ENCODE data around the gene OPTC. TPM values are rescaled to one million over a fixed set of nuclear protein-coding genes. Genes with fewer than 3 reads are reported as not detected.
A peak's percentile ranks its signal among the peaks of the same experiment; 100 is the strongest.

The OPTC gene
- total RNA-seq, 2 experiments from 2014 or later, result not detected

DNA sequence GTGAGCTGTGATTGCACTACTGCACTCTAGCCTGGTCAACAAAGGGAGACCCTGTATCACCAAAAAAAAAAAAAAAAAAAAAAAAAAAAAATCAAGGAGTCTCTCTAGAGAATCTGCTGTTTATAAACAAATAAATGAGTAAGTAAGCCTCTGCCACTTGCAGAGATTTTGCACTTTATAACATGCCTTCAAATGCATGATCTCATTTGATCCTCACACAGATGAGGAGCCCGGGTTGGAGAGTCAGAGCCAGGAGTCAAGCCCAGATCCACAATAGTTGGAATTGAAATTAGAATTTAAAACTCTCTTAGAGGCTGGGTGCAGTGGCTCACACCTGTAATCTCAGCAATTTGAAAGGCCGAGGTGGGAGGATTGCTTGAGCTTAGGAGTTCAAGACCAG is 14.3 kb upstream of the OPTC start:
- no peak overlapping the region for H3K27ac Mint-ChIP-seq
- intact Hi-C loops (cut with micrococcal nuclease), result no loop called here
- H3K27me3 Mint-ChIP-seq, result peaks cover 8% of the 10 kb centered on the region
- ChIA-PET POLR2A (no interaction called here), CTCF (interaction anchor here (0.8 to 1.9 kb wide), 2 partner anchors 9 to 213 kb away, joined by 4 to 9 read pairs; no protein-coding TSS in a partner anchor)
- no peak overlapping the region for H3K4me3 Mint-ChIP-seq
- H3K9me3 Mint-ChIP-seq, result no peaks in the 10 kb centered on the region
- no peak for DNase-seq
- H3K4me1 Mint-ChIP-seq (ENCODE audit: low read depth), result peaks cover 2% of the 10 kb centered on the region
- H3K36me3 Mint-ChIP-seq, result no peaks in the 10 kb centered on the region

GRCh38 chr1:203480084-203480483 is 13.9 kb upstream of the OPTC start:
- peaks cover 8% of the 10 kb centered on the region for H3K27me3 Mint-ChIP-seq
- no peaks in the 10 kb centered on the region for H3K9me3 Mint-ChIP-seq
- no peak for DNase-seq
- CTCF ChIA-PET, result interaction anchor here (0.8 to 2.2 kb wide), 3 partner anchors 8 to 213 kb away, joined by 4 to 14 read pairs (median 9); no protein-coding TSS in a partner anchor
- intact Hi-C loops (cut with micrococcal nuclease), result no loop called here
- H3K4me1 Mint-ChIP-seq (ENCODE audit: low read depth), result peaks cover 2% of the 10 kb centered on the region
- H3K27ac Mint-ChIP-seq, result no peak overlapping the region
- no peak overlapping the region for H3K4me3 Mint-ChIP-seq
- POLR2A ChIA-PET, result interaction anchor here (0.7 kb wide), 1 partner anchor 156 kb away, joined by 3 read pairs; no protein-coding TSS in a partner anchor
- H3K36me3 Mint-ChIP-seq, result no peaks in the 10 kb centered on the region

- CTCF ChIA-PET, result interaction anchor here (1.9 to 2.2 kb wide), 2 partner anchors 8 to 213 kb away, joined by 9 to 14 read pairs; no protein-coding TSS in a partner anchor
- Mint-ChIP-seq H3K9me3 (no peaks in the 10 kb centered on the region), H3K4me3 (no peak overlapping the region), H3K27me3 (peaks cover 8% of the 10 kb centered on the region), H3K4me1 (ENCODE audit: low read depth) (peaks cover 2% of the 10 kb centered on the region), H3K27ac (no peak overlapping the region), H3K36me3 (no peaks in the 10 kb centered on the region)
- POLR2A ChIA-PET, result interaction anchor here (0.7 kb wide), 1 partner anchor 156 kb away, joined by 3 read pairs; no protein-coding TSS in a partner anchor
- peak; percentile 66 for DNase-seq
- intact Hi-C loops (cut with micrococcal nuclease), result no loop called here
Observed at GRCh38 chr1:203480525-203481084, 13.3 kb upstream of the OPTC start.

DNA sequence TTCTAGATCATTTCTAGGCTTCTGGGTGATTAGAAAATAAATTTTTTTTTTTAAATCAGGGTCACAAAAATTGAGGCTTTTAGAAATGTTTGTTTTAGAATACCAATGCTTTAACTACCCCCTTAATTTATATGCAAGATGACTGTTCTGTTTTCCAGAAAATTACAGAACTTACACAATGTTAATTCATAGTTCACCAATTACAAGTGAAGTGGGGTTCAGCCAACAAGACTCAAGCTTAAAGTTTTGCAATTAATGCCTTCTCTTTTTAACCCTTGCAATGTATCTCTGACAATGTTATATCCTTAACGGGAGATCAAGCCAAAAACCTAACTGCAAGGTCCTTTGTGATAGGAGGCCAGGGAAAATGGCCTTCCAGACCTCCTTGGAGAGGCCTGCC is 12.8 kb upstream of the OPTC start:
- H3K4me1 Mint-ChIP-seq (ENCODE audit: low read depth), result peaks cover 2% of the 10 kb centered on the region

GRCh38 chr1:203486618-203487370 is 7.2 kb upstream of the OPTC start:
- intact Hi-C loops (cut with micrococcal nuclease), result loop anchor here (1.0 kb wide), 2 partner anchors 146 to 219 kb away; no protein-coding TSS in a partner anchor
- POLR2A ChIA-PET, result interaction anchor here (1.2 to 1.5 kb wide), 2 partner anchors 214 to 220 kb away, joined by 3 to 6 read pairs; no protein-coding TSS in a partner anchor
- Mint-ChIP-seq H3K27me3 (no peaks in the 10 kb centered on the region), H3K4me3 (peak overlapping the region; percentile 67), H3K36me3 (no peaks in the 10 kb centered on the region), H3K27ac (no peak overlapping the region), H3K9me3 (no peaks in the 10 kb centered on the region), H3K4me1 (ENCODE audit: low read depth) (peaks cover 9% of the 10 kb centered on the region)
- CTCF ChIA-PET, result interaction anchor here (0.7 to 8.0 kb wide), 15 partner anchors 10 to 222 kb away, joined by 3 to 212 read pairs (median 6); partner anchors contain the start of gene FMOD
- DNase-seq, result no peak

More for the DNA sequence above, 12.8 kb upstream of the OPTC start:
- POLR2A ChIA-PET, result no interaction called here
- Mint-ChIP-seq H3K36me3 (no peaks in the 10 kb centered on the region), H3K9me3 (no peaks in the 10 kb centered on the region), H3K4me3 (no peak overlapping the region), H3K27ac (no peak overlapping the region), H3K27me3 (peaks cover 5% of the 10 kb centered on the region)
- DNase-seq, result no peak
- intact Hi-C loops (cut with micrococcal nuclease), result no loop called here
- CTCF ChIA-PET, result interaction anchor here (2.2 kb wide), 1 partner anchor 214 kb away, joined by 14 read pairs; no protein-coding TSS in a partner anchor

GRCh38 chr1:203488539-203488938 is 5.4 kb upstream of the OPTC start:
- Mint-ChIP-seq H3K27me3 (peaks cover 4% of the 10 kb centered on the region), H3K4me1 (ENCODE audit: low read depth) (peaks cover 9% of the 10 kb centered on the region), H3K4me3 (no peak overlapping the region), H3K9me3 (no peaks in the 10 kb centered on the region), H3K27ac (no peak overlapping the region), H3K36me3 (no peaks in the 10 kb centered on the region)
- DNase-seq, result no peak
- ChIA-PET CTCF (interaction anchor here (0.8 to 8.0 kb wide), 40 partner anchors 9 to 640 kb away, joined by 3 to 212 read pairs (median 4); partner anchors contain the start of genes FMOD, LAX1 and PRELP), POLR2A (no interaction called here)
- intact Hi-C loops (cut with micrococcal nuclease), result no loop called here

DNA sequence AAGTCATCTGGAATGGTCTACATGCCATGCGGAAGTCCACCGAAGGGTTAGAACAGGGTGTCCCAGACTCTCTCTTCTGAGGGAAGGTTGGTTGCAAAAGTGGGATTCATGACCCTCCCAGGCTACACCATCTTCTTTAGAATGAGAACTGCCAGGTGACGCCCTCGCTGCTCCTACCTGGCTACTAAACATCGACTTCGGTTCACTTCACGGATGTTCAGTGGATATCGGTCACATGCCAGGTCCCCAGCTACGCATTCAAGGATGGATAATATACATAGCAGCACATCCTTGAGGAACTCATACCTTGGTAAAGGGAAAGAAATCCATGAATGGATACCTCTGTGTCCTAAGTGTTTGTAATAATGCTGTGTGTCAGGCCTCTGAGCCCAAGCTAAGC is 3.3 kb upstream of the OPTC start:
- Mint-ChIP-seq H3K36me3 (no peaks in the 10 kb centered on the region), H3K9me3 (no peaks in the 10 kb centered on the region), H3K4me1 (ENCODE audit: low read depth) (peaks cover 9% of the 10 kb centered on the region), H3K4me3 (no peak overlapping the region), H3K27ac (no peak overlapping the region), H3K27me3 (peaks cover 6% of the 10 kb centered on the region)
- ChIA-PET CTCF (interaction anchor here (1.1 to 8.0 kb wide), 3 partner anchors 14 to 221 kb away, joined by 3 to 212 read pairs (median 8); no protein-coding TSS in a partner anchor), POLR2A (no interaction called here)
- DNase-seq, result no peak
- intact Hi-C loops (cut with micrococcal nuclease), result no loop called here

DNA sequence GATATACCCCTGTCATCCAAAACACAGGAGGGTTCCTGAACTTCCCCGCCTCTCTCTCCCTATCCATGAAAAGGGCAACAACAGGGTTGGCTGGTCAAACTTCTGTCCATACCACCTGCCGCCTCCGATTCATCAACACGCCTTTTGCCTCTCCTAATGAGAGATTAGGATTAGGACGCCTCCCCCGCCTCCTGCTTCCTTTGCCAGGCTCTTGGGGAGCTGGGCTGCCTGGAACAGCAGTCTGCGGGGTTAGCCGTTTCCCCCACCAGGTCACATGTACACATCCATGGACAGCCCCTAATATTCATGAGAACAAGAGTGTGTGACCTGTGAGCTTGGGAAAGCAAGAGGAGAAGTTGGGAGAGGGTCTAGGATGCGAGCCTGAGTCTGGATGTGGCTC is 2.3 kb upstream of the OPTC start:
- ChIA-PET POLR2A (no interaction called here), CTCF (interaction anchor here (8.0 kb wide), 1 partner anchor 222 kb away, joined by 212 read pairs; no protein-coding TSS in a partner anchor)
- H3K9me3 Mint-ChIP-seq, result no peaks in the 10 kb centered on the region
- peaks cover 6% of the 10 kb centered on the region for H3K27me3 Mint-ChIP-seq
- no peaks in the 10 kb centered on the region for H3K36me3 Mint-ChIP-seq
- no peak overlapping the region for H3K27ac Mint-ChIP-seq
- H3K4me1 Mint-ChIP-seq (ENCODE audit: low read depth), result peaks cover 9% of the 10 kb centered on the region
- no peak overlapping the region for H3K4me3 Mint-ChIP-seq
- intact Hi-C loops (cut with micrococcal nuclease), result no loop called here
- no peak for DNase-seq

DNA sequence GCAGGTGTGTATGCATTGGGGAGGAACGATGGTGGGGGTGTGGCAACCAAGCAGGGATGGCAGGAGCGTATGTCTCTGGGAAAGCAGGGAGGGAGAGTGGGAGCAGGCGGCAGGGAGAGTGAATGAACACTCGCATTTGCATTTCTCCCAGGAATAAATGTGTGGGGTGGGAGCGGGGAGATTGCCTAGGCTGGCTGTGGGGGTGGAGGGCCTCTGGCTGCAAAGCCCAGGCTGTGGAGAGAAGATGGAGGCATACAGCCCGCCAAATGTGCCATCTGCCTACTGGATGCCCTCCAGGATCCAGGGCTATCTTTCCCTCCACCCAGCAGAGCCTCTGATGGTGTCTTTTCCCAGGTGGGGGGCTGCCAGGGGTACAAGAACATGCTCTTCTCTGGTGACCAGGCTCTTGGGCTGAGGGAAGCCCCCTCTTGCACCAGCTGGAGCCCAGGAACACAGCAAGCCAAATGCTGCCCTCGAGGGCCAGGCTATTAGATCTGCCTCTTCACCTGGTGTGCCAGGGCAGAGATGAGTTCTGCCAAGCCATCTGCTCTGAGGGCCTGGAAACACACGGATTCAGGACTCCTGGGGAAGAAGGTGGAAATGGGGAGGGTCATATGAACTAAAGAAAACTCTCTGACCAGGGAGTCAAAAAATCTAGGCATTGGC is 1.7 kb upstream of the OPTC start:
- no peaks in the 10 kb centered on the region for H3K36me3 Mint-ChIP-seq
- no peak for DNase-seq
- POLR2A ChIA-PET, result no interaction called here
- no peak overlapping the region for H3K27ac Mint-ChIP-seq
- H3K9me3 Mint-ChIP-seq, result no peaks in the 10 kb centered on the region
- H3K27me3 Mint-ChIP-seq, result peaks cover 6% of the 10 kb centered on the region
- no peak overlapping the region for H3K4me3 Mint-ChIP-seq
- H3K4me1 Mint-ChIP-seq (ENCODE audit: low read depth), result peaks cover 8% of the 10 kb centered on the region
- CTCF ChIA-PET, result interaction anchor here (2.0 to 8.0 kb wide), 2 partner anchors 222 kb away, joined by 8 to 212 read pairs; no protein-coding TSS in a partner anchor
- intact Hi-C loops (cut with micrococcal nuclease), result no loop called here

- no peak for DNase-seq
- Mint-ChIP-seq H3K9me3 (no peaks in the 10 kb centered on the region), H3K27me3 (peaks cover 6% of the 10 kb centered on the region), H3K4me1 (ENCODE audit: low read depth) (peaks cover 5% of the 10 kb centered on the region), H3K4me3 (no peak overlapping the region), H3K36me3 (no peaks in the 10 kb centered on the region), H3K27ac (no peak overlapping the region)
- ChIA-PET POLR2A (no interaction called here), CTCF (interaction anchor here (2.0 kb wide), 1 partner anchor 223 kb away, joined by 8 read pairs; no protein-coding TSS in a partner anchor)
- intact Hi-C loops (cut with micrococcal nuclease), result no loop called here
Observed at GRCh38 chr1:203492748-203493130, 1.2 kb upstream of the OPTC start.

DNA sequence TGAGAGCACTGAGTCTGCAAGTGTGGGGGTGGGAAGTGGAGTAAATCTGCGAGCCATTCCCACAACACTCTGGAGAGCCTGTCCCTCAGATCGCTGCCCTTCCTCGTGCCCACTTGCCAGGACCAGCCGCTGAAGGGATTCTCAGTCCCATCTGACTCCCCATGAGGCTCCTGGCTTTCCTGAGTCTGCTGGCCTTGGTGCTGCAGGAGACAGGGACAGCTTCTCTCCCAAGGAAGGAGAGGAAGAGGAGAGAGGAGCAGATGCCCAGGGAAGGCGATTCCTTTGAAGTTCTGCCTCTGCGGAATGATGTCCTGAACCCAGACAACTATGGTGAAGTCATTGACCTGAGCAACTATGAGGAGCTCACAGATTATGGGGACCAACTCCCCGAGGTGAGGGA is 1.9 kb downstream of the OPTC start:
- Mint-ChIP-seq H3K4me3 (no peak overlapping the region), H3K4me1 (ENCODE audit: low read depth) (no peaks in the 10 kb centered on the region), H3K9me3 (no peaks in the 10 kb centered on the region), H3K27me3 (peaks cover 6% of the 10 kb centered on the region), H3K27ac (no peak overlapping the region), H3K36me3 (no peaks in the 10 kb centered on the region)
- intact Hi-C loops (cut with micrococcal nuclease), result no loop called here
- DNase-seq, result no peak
- CTCF ChIA-PET, result interaction anchor here (2.6 kb wide), 1 partner anchor 229 kb away, joined by 10 read pairs; no protein-coding TSS in a partner anchor
- POLR2A ChIA-PET, result no interaction called here

All from activated CD4-positive, alpha-beta memory T cell treated with anti-CD3 and anti-CD28 coated beads for 36 hours (primary cell).